Activated CD8-positive, alpha-beta memory T cell treated with anti-CD3 and anti-CD28 coated beads for 36 hours (primary cell): ENCODE measurements around the gene SLC35C1. TPM values are rescaled to one million over a fixed set of nuclear protein-coding genes. Genes with fewer than 3 reads are reported as not detected.

Source experiments
- CTCF ChIA-PET: fragments of 350-600 bp; sonication (Branson Sonifier 250); formaldehyde crosslinking; loops from one replicate; lab custom pipeline; 2021; ENCODE audit warnings: antibody characterized with exemption; lab: Charles Lee
- POLR2A ChIA-PET: fragments of 350-600 bp; sonication (Branson Sonifier 250); formaldehyde crosslinking; loops from one replicate; lab custom pipeline; 2021; ENCODE audit warnings: antibody characterized with exemption; lab: Charles Lee
- total RNA-seq, 2 experiments: library from RNA; stranded (reverse); gene quantifications; one replicate each; pipeline ENCODE4 v1.2.3, GENCODE V29; 2021

SLC35C1 gene
- 10 to 100 TPM; 14.5 to 16.3 TPM for total RNA-seq

GRCh38 chr11:45804761-45805304, at the start of gene SLC35C1:
TSS of gene SLC35C1 (plus strand) at chr11:45805149. CDS start at chr11:45805802, 653 bp downstream.
- CTCF ChIA-PET = interaction anchor here (0.6 to 2.0 kb wide), 2 partner anchors 33 to 38 kb away, joined by 3 to 9 read pairs; no protein-coding TSS in a partner anchor
- POLR2A ChIA-PET = interaction anchor here (1.5 kb wide), 1 partner anchor 113 kb away, joined by 5 read pairs; the partner anchor contains the start of gene PEX16

GRCh38 chr11:45755281-45755859, 49.6 kb upstream of the SLC35C1 start:
- POLR2A ChIA-PET = no interaction called here
- CTCF ChIA-PET = interaction anchor here (0.9 to 1.2 kb wide), 2 partner anchors 16 kb away, joined by 4 read pairs; no protein-coding TSS in a partner anchor

- POLR2A ChIA-PET = no interaction called here
- CTCF ChIA-PET = interaction anchor here (0.9 kb wide), 1 partner anchor 15 kb away, joined by 4 read pairs; no protein-coding TSS in a partner anchor
These were observed 48.5 kb upstream of the SLC35C1 start for GRCh38 chr11:45756384-45757010.

GRCh38 chr11:45757672-45758071, 47.3 kb upstream of the SLC35C1 start:
- POLR2A ChIA-PET = no interaction called here
- CTCF ChIA-PET = no interaction called here

- ChIA-PET CTCF (no interaction called here), POLR2A (no interaction called here)
These were observed 43.3 kb upstream of the SLC35C1 start for GRCh38 chr11:45761659-45762058.

GRCh38 chr11:45765107-45765668, 39.8 kb upstream of the SLC35C1 start:
- ChIA-PET POLR2A (no interaction called here), CTCF (no interaction called here)

- ChIA-PET POLR2A (no interaction called here), CTCF (no interaction called here)
These were observed 39.1 kb upstream of the SLC35C1 start for GRCh38 chr11:45765836-45766235.

- CTCF ChIA-PET = interaction anchor here (1.4 kb wide), 1 partner anchor 394 kb away, joined by 3 read pairs; no protein-coding TSS in a partner anchor
- POLR2A ChIA-PET = no interaction called here
These were observed 38.5 kb upstream of the SLC35C1 start for GRCh38 chr11:45766469-45766868.

GRCh38 chr11:45768486-45768885, 36.5 kb upstream of the SLC35C1 start:
- CTCF ChIA-PET = no interaction called here
- POLR2A ChIA-PET = no interaction called here

- POLR2A ChIA-PET = no interaction called here
- CTCF ChIA-PET = interaction anchor here (0.6 to 2.6 kb wide), 2 partner anchors 399 to 471 kb away, joined by 6 to 21 read pairs; no protein-coding TSS in a partner anchor
These were observed 35.0 kb upstream of the SLC35C1 start for GRCh38 chr11:45769960-45770359.

GRCh38 chr11:45771193-45771565, 33.8 kb upstream of the SLC35C1 start:
- ChIA-PET CTCF (interaction anchor here (0.8 to 2.6 kb wide), 28 partner anchors 9 to 663 kb away, joined by 3 to 21 read pairs (median 4); partner anchors contain the start of genes CRY2 and SLC35C1), POLR2A (no interaction called here)

GRCh38 chr11:45771566-45772448, 33.1 kb upstream of the SLC35C1 start:
- ChIA-PET POLR2A (no interaction called here), CTCF (interaction anchor here (0.6 to 2.6 kb wide), 35 partner anchors 9 to 664 kb away, joined by 3 to 21 read pairs (median 4); partner anchors contain the start of genes CRY2 and SLC35C1)

- ChIA-PET POLR2A (no interaction called here), CTCF (interaction anchor here (0.6 to 2.6 kb wide), 19 partner anchors 8 to 439 kb away, joined by 3 to 21 read pairs (median 3); partner anchors contain the start of gene SLC35C1)
These were observed 32.5 kb upstream of the SLC35C1 start for GRCh38 chr11:45772449-45772774.

- POLR2A ChIA-PET = no interaction called here
- CTCF ChIA-PET = no interaction called here
These were observed 31.8 kb upstream of the SLC35C1 start for GRCh38 chr11:45772986-45773785.

GRCh38 chr11:45773786-45774655, 30.9 kb upstream of the SLC35C1 start:
- ChIA-PET CTCF (no interaction called here), POLR2A (no interaction called here)

GRCh38 chr11:45774786-45775185, 30.2 kb upstream of the SLC35C1 start:
- POLR2A ChIA-PET = no interaction called here
- CTCF ChIA-PET = no interaction called here
